HG03571 (cell line): Measurements from ENCODE around the gene MORN1.

ENCODE experiments used
- ATAC-seq: cut with Tn5 transposase; IDR thresholded peaks from one replicate; pipeline ENCODE4 v1.9.1; 2021; ENCODE audit not compliant: unreplicated experiment

MORN1 gene

GRCh38 chr1:2388004-2388913, 3.1 kb downstream of the MORN1 start:
- no peak for ATAC-seq

- no peak for ATAC-seq
Measured at GRCh38 chr1:2386636-2387611, 4.4 kb downstream of the MORN1 start.

- ATAC-seq: no peak
Measured at GRCh38 chr1:2385606-2386280, 5.6 kb downstream of the MORN1 start.

- no peak for ATAC-seq
Measured at GRCh38 chr1:2384941-2385481, 6.3 kb downstream of the MORN1 start.

- no peak for ATAC-seq
Measured at GRCh38 chr1:2384130-2384860, 7.1 kb downstream of the MORN1 start.

GRCh38 chr1:2383576-2383975, 7.8 kb downstream of the MORN1 start:
- ATAC-seq: no peak

- ATAC-seq: no peak
Measured at GRCh38 chr1:2382621-2383361, 8.6 kb downstream of the MORN1 start.

- no peak for ATAC-seq
Measured at GRCh38 chr1:2381741-2382620, 9.4 kb downstream of the MORN1 start.

GRCh38 chr1:2380816-2381591, 10.3 kb downstream of the MORN1 start:
- no peak for ATAC-seq

- no peak for ATAC-seq
Measured at GRCh38 chr1:2379733-2380404, 11.5 kb downstream of the MORN1 start.

GRCh38 chr1:2378956-2379732, 12.2 kb downstream of the MORN1 start:
- no peak for ATAC-seq

GRCh38 chr1:2378441-2378851, 12.9 kb downstream of the MORN1 start:
- no peak for ATAC-seq

GRCh38 chr1:2377751-2378440, 13.5 kb downstream of the MORN1 start:
- ATAC-seq: no peak

- no peak for ATAC-seq
Measured at GRCh38 chr1:2376931-2377672, 14.3 kb downstream of the MORN1 start.

GRCh38 chr1:2376261-2376741, 15.1 kb downstream of the MORN1 start:
- no peak for ATAC-seq
